T-helper 1 cell (primary cell): ENCODE measurements around the gene POR.
A peak's percentile ranks its signal among the peaks of the same experiment; 100 is the strongest.
"Not testable (repeated sequence)": the region's sequence is repeated elsewhere in the genome, so short reads cannot be mapped to it uniquely, and the experiment has no call there.

Source experiments
- DNase-seq, 5 donors: peaks; one replicate each; pipeline ENCODE4 v3.0.0-alpha.2; 2012 to 2020
- total RNA-seq, 4 donors: gene quantifications; one replicate each; lab custom pipeline; 2026; lab: John Stamatoyannopoulos, UW

POR gene
- total RNA-seq = 40.9 to 52.5 (median 48.4) reads per million in 4 donors

DNA sequence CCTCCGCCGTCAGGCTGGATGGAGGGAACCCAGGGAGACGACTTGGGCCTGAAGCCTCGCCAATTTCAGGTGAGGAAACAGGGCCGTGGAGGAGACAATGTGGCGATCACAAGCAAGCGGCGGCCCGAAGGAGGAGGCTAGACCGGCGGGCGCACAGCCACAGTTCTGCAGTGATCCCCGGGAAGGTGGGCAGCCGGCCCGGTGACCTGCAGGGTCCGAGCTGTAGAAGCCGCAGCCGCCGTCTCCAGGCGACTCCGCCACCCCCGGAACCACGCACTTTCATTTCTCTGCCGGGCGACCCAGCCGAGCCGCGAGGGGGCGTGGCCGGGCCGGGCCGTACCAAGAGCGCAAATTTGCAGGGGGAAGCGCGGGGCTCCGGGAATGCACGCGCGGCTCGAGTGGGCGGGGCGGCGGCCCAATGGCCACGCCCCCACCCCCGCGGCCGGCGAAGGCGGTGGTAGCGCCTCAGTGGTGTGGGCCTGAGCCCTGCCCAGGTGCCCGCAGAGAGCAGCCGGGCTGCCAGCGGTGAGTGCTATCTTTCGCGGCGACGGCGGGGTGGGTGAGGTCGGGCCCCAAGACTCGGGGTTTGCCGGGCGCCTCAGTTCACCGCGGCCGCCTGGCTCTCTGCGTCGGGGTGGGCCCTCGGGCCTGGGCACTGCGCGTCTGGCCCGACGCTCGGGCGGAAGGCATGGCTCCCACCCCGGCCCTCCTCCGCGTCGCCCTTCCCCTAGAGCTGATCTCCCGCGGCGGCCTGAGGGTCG, at the start of gene POR:
TSS of gene POR (plus strand) at position 501 of the 761 bp plus-strand sequence. CDS start 38,847 bp downstream, outside the sequence.
- peak; percentile 92 to 97 (median 93) for DNase-seq

DNA sequence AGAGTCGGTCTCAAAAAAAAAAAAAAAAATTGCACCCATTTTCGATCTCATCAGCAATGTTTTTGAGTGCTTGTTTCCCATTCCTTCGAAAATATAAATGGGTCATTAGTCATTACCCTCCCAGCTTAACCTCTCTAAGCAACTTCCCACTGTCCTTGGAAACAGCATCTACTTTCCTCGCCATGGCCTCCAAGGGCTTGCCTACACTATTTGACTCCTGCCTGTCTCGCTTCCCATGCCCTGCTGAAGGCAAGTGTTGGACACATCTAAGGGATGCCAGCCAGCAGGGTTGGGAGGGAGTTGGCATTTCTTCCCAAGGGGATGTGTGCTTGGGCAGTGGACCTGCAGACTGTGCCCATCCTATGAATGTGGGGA, 48.9 kb upstream of the POR start:
- DNase-seq = no peak

DNA sequence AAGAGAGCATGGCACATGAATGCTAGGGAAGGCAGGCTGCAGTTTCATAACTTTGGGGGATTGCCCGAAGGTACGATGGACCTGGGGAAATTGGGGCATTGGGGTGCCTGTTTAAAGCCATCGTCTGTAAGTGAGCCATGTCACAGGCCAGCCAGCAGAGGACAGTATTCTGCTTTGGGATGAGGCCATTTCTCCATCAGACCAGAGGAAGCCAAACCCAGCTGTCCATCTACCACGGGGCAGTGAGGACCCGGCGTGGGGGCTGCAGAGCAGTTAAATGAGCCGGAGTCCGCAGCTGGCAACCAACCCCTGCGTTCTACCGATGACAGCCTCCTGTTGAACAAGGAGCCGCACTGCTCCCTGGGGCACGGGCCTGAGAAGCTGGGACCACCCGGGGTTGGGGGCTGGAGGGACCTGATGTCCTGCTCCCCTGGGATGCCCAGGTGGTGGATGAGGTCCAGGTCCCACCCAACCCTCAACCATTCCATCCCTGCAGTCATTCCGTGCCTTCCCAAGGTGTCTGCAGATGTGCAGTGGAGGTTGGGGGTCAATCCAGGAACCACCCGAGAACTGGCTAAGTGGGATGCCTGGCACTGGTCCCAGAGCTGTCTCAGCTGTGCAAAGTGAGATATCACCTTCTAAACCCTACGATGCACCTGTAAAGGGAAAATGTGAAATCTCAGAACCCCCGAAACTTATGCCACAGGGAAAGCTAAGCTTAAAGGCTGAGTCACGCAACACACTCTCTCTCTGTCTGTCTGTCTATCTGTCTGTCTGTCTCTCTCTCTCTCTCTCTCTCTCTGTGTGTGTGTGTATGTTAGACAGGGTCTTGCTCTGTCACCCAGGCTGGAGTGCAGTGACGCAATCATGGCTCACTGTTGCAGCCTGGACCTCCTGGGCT, 48.2 kb upstream of the POR start:
- DNase-seq = peak in 4 of 5 donors; percentile 13 to 57 (median 30)

DNA sequence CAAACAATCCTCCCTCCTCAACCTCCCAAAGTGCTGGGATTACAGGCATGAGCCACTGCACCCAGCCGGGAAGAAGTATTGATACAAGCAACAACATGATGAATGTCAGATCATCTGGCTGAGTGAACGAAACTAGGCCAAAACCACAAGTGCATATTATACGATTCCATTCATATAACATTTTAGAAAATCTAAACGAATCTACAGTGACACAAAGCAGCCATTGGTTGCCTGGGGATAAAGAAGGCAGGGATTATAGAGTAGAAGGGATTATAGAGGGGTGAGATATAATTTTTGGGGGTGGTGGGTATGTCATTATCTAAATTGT, 47.6 kb upstream of the POR start:
- no peak for DNase-seq

DNA sequence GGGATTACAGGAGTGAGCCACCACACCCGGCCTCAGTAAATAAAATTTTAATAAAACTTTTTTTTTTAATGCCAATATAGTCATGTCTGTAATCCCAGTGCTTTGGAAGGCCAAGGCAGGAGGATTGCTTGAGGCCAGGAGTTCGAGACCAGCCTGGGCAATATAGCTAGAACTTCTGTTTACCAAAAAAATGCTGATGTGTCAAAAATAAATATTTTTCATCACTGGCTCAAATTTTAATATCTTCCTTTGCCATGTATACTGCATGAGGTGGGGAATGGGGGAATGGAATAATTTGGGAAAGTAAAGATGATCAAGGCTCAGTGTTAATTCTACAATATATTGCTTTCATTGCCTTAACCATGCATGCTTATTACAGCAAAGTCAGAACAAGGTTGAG, 46.8 kb upstream of the POR start:
- no peak for DNase-seq

DNA sequence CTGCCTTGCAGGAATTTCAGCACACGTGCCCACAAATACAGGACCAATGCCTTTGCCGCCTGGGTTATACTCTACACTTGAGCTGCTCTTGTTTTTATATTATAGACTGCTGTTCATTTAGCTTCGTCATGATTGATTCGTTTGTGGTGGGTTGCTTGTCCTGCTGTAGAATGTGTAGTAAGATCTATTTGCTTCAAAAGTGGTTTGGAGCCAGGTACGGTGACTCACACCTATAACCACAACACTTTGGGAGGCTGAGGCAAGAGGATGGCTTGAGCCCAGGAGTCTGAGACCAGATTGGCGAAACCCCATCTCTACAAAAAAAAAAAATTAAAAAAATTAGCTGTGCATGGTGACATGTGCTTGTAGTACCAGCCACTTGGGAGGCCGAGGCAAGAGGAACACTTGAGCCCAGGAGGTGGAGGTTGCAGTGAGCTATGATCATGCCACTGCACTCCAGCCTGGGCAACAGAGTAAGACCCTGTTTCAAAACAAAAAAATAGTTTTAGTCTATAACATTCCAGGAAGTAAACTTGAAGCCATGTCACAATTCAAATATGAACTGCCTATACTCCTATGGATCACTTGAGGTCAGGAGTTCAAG, 45.1 kb upstream of the POR start:
- DNase-seq = peak in 1 of 5 donors; percentile 30

DNA sequence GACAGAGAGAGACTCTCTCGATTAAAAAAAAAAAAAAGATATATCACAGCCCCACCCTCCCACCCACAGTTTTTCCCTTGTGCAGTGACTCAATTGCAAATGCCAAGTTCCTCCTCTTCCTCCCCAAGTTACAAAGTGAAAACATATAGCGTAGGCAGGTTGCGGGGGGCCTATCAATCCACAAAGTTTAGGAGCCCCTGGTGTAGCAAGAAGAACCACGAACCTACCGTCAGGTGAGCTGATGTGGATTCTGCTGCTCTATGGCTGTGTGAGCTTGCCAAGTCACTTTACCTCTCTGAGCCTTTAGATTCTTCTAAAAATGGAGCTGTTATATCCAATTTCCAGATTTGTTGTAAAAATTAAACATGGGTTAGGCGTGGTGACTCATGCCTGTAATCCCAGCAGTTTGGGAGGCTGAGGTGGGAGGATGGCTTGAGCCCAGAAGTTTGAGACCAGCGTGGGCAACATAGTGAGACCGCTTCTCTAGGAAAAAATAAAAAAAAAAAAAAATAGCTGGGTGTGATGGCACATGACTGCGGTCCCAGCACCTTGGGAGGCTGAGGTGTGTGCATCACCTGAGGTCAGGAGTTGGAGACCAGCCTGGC, 44.3 kb upstream of the POR start:
- no peak for DNase-seq

DNA sequence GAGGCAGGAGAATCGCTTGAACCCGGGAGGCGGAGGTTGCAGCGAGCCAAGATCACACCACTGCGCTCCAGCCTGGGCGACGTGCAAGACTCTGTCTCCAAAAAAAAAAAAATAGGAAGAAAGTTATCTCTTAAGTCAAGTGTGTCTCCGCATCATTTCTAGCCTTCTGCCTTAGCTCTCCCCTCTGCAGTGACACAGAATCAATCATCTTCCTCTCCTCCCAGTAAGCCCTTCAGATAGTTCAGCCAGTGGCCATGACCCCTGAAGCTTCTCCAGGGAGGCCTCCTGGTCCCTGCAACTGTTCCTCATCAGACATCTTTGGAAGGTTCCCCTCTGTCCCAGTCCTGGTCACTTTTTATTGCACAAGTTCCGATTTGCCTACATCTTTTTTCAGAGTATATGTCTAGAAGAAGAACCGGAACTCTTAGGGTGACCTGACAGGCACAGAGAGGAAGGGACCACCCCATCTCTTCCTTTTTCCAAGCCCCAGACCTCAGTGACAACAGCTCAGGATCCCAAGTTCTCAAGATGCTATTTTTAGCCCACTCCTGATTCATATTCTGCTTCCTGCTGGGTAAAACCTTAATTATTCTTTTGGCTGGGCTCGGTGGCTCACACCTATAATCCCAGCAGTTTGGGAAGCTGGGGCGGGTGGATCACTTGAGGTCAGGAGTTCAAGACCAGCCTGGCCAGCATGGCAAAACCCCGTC, 42.7 kb upstream of the POR start:
- no peak for DNase-seq

DNA sequence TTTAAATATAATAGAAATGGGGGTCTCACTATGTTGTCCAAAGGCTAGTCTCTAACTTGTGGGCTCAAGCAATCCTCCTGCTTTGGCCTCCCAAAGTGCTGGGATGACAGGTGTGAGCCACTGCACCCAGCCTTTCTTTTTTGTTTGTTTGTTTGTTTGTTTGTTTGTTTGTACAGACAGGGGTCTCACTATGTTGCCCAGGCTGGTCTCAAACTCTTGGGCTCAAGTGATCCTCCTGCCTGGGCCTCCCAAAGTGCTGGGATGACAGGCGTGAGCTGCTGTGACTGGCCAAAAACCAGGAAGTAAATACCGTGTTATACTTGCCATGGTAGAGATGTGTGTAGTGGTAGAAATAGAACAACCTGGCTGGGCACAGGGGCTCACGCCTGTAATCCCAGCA, 40.8 kb upstream of the POR start:
- not testable (repeated sequence) for DNase-seq

DNA sequence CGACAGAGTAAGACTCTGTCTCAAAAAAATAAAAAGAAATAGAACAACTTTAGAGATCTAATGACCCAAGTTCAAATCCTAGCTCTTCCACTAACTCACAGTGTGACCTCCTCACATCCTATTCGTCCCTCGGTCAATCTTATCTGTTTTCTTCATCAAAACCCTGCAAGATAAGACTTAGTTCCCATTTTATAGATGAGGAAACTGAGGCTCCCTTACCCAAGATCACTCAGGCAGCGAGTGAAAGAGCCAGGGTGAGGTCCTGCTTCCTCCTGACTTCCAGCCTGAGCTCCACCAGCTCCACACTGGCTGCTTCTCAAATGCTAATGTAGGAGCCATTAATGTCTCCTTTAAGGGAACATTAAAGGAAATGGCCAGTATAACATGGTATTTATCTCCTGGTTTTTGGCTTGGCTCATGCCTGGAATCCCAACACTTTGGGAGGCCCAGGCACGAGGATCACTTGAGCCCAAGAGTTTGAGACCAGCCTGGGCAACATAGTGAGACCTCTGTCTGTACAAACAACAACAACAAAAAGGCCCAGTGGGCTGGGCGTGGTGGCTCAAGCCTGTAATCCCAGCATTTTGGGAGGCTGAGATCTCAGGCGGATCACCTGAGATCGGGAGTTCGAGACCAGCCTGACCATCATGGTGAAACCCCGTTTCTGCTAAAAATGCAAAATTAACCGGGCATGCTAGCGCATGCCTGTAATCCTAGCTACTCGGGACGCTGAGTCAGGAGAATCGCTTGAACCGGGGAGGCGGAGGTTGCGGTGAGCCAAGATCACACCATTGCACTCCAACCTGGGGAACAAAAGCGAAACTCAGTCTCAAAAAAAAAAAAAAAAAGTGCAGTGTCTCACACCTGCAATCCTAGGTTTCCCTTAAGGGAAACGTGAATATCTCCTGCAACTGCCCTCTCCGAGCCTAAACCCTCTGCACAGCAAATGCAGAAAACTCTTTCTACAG, 39.6 kb upstream of the POR start:
- no peak for DNase-seq

DNA sequence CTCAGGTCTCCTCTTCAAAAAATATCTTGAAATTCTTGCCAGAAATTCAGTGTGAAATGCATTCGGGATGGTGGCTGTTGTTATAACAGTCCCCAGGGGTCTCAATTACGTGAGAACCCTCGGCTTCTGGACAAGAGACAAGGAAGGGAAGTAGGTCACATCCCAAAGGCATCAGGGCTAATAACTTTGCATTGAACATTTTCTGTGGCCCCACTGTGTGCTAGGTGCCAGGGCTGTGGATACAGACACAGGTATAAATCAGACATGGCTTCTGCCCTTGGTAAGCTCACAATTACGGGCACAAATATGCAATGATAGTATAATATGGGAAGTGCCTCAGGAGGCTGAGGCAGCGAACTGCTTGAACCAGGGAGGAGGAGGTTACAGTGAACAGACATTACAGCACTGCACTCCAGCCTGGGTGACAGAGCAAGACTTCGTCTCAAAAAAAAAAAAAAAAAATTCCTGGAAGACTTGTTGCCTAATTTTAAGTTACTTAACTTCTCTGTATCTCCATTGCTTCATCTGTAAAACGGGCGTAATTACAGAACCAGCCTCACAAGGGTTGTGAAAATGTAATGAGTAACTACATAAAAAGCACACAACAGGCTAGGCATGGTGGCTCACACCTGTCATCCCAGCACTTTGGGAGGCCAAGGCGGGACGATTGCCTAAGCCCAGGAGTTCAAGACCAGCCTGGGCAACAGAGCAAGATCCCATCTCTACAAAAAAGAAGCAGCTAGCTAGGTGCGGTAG, 38.7 kb upstream of the POR start:
- DNase-seq = no peak

DNA sequence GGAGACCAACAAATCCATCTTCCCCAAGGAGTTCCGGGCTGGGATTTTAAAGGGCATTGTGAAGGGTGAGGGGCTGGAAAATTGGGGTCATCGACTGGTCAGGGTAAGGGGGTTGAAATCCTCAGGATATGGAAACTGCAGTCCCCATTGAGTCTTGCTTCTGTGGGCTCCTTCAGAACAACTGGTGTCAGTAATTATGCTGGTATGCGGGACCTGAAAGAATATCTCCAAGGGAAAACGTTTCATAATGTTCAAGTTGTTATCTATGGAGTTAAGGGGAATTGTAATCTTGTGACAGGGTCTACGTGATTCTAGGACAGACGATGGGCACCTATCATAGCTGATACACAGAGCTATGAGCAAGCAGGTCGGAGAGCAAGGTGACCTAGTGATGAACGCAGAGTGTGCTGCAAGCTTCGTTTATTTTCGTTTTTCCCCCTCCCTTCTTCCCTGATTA, 36.6 kb upstream of the POR start:
- no peak for DNase-seq

DNA sequence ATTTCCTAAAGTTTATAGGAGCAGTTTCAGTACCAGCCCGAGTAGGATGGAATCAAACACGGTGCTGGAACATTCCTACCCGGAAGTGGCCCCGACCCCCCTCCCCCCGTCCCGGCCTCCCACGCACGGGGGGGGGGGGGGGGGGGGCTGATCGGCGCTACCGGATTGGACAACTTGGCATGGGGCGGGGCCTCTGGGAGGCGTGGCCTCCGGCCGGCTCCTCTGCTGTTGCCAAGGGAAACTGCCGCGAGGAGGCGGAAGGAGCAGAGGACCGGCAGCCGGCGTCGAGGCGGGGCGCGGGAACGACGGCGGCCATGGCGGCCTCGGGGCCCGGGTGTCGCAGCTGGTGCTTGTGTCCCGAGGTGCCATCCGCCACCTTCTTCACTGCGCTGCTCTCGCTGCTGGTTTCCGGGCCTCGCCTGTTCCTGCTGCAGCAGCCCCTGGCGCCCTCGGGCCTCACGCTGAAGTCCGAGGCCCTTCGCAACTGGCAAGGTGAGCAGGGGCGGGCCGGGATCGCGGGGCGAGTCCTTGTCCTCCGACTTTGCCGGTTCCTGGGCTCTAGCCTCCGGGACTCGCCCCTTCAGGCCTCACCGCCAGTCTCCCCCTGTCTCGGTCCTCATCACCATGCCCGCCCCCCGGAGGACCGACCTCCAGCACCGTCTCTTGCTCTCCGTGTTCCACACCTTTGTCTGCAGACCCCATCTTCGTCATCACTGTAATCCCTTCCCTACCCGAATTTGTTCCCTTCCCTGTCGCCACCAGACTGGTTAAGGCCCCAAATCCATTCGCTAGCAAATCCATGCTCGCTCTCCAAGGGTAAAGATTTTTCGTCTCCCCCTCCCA, 36.0 kb upstream of the POR start, which contains the start of gene RHBDD2:
TSS of gene RHBDD2 (plus strand) at position 266 of the 843 bp plus-strand sequence. CDS start at position 315, 49 bp downstream.
- peak; percentile 95 to 96 (median 95) for DNase-seq

DNA sequence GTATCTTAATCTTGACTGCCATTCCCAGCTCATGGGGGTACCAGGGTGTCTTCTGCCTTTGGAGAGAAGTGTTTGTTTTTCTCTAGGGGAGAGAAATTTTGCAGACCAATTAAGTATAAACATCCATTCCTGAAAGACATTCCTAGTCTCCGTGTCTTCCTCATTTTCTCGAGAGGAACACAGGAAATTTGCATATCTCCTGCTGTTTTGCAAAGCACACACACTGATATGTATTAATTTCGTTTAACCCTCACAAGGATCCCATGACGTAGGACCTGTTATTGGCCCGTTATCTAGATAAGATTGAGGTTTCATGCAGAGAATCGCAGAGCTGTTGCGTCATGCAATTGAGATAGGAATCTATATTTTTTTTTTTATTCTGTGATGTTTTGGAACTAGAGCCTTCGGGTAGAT, 35.2 kb upstream of the POR start:
- DNase-seq = peak in 4 of 5 donors; percentile 18 to 74 (median 40)

DNA sequence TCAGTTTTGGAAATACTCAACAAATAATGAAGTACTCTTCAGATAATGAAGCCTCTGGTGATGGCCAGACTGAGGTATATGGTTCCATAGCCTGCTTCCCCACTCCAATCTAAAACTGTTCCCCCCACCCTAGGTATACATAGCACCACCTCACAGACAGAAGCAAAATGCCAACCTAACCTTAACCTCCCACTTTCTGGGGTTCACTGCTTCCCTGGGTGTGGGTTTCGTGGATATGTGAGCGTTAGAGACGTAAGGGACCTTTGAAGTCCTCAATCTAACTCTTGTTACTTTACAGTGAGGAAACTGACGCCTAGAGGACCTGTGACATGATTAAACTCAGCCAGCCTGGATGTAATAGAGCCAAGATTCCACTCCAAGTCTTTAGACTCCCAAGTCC, 34.7 kb upstream of the POR start:
- no peak for DNase-seq

DNA sequence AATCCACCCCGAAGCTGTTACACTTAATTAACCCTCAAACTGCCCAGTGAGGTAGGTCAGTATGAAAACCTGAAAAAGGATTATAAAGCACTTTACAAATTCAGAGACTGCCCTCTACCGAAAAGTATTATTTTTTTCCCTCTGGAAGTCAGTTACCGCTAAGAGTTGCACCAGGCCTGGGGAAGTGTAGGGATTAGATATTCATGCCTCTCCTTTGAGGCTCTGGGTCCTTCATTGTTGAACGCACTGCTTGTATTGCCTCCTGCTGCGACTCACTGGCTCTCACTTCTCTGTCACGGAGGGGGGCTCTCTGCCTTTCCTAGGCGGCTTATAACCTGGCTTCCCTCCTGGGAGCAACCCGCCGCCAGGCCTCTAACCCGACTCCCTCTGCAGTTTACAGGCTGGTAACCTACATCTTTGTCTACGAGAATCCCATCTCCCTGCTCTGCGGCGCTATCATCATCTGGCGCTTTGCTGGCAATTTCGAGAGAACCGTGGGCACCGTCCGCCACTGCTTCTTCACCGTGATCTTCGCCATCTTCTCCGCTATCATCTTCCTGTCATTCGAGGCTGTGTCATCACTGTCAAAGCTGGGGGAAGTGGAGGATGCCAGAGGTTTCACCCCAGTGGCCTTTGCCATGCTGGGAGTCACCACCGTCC, 33.4 kb upstream of the POR start:
- DNase-seq = no peak

DNA sequence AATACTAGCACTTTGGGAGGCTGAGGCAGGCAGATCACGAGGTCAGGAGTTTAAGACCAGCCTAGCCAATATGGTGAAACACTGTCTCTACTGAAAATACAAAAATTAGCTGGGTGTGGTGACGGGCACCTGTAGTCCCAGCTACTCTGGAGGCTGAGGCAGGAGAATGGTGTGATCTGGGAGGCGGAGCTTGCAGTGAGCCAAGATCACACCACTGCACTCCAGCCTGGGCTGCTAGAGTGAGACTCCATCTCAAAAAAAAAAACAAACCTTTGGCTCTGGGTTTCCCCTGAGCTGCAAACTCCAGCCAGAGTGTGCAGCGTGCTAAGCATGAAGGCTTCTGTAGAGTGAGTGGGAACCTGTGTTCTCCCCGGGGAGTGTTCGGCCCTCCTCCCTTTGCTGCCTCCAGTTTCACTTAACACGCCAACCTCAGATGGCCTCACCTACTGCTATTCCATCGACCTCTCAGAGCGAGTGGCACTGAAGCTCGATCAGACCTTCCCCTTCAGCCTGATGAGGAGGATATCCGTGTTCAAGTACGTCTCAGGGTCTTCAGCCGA, 31.6 kb upstream of the POR start:
- DNase-seq = not testable (repeated sequence)

DNA sequence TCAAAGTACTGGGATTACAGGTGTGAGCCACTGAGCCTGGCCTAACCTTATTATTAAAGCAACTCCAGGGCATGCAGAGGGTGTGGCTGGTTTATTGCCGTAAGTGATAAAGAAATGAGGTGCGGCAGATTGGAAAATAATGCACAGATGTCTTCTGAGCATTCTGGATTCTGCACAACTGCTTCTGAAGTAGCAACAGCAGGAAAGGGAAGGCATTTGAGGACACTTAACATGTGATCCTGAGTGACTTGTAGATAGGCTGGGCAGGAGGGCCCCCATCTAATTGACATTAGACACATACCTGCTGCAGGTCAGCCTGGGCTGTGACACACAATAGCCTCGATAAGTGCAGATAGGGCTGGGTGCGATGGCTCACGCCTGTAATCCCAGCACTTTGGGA, 30.5 kb upstream of the POR start:
- no peak for DNase-seq
